Psoas muscle (tissue), 8 donors: ENCODE results near the gene ODAD3. TPM values are rescaled to one million over a fixed set of nuclear protein-coding genes. Genes with fewer than 3 reads are reported as not detected.
"Not testable (repeated sequence)": the region's sequence is repeated elsewhere in the genome, so short reads cannot be mapped to it uniquely, and the experiment has no call there.

ENCODE experiments used
- ATAC-seq, 4 donors: fragments of 200-7000 bp; cut with Tn5 transposase; one replicate each; pipeline ENCODE4 v1.9.1; 2020; ENCODE audit warnings: moderate library complexity in 3 of 4, mild to moderate bottlenecking in 2 of 4
- DNase-seq, 2 donors: peaks; one replicate each; pipeline ENCODE4 v3.0.0-alpha.2; 2020
- H3K27ac ChIP-seq: fragments of 200-600 bp; one replicate; pipeline ENCODE4 v1.8.0; 2022
- H3K27me3 ChIP-seq, 3 donors: fragments of 200-600 bp in 1 of 3; one replicate each; pipeline versions ENCODE4 v1.6.1 to v1.8.0; 2013 to 2022; ENCODE audit warnings: low read length in 2 of 3, mild to moderate bottlenecking in 2 of 3, moderate library complexity in 1 of 3; ENCODE audit not compliant: insufficient read depth in 3 of 3
- H3K36me3 ChIP-seq, 2 donors: fragments of 200-600 bp in 1 of 2; one replicate each; pipeline versions ENCODE4 v1.6.1 to v1.8.0; 2013 to 2022; ENCODE audit warnings: low read depth in 1 of 2, mild to moderate bottlenecking in 1 of 2, moderate library complexity in 1 of 2; ENCODE audit not compliant: insufficient read depth in 1 of 2
- H3K4me1 ChIP-seq: fragments of 200-600 bp; one replicate; pipeline ENCODE4 v1.8.0; 2022
- H3K4me3 ChIP-seq: fragments of 200-600 bp; one replicate; pipeline ENCODE4 v1.8.0; 2022; ENCODE audit warnings: mild to moderate bottlenecking
- H3K9me3 ChIP-seq: fragments of 200-600 bp; one replicate; pipeline ENCODE4 v1.8.0; 2022
- WGBS, 3 donors: extraction: QIAGEN DNeasy Blood & Tissue Kit; methylation state at CpG; one replicate each; pipeline versions ENCODE4 v1.1.6 to v1.1.7; 2013; 5-methylcytosine and 5-hydroxymethylcytosine counted together
- intact Hi-C, 2 donors: fragments of 100-400 bp; cut with DNase I; formaldehyde crosslinking; loops; one replicate each; pipeline versions ENCODE4 v1.11.0 to v1.14.2; 2022
- polyA plus RNA-seq, 3 donors: library from polyadenylated mRNA; stranded (reverse); fragments of 200-250 nt; gene quantifications; one replicate each; pipeline ENCODE4 v1.2.3, GENCODE V29; 2013
- total RNA-seq, 4 donors: library from RNA; stranded (reverse); fragmentation: NEBNext Ultra II Directional in 2 of 4; extraction: Animal tissue kit (Norgen Biotek cat#: 25700) in 2 of 4; gene quantifications; one replicate each; pipeline versions ENCODE4 v1.2.1 to v1.2.4, GENCODE V29; 2021 to 2023
- TF ChIP-seq, protein P1 (sequence below): fragments of 200-600 bp; IDR thresholded peaks from one replicate; pipeline ENCODE4 v1.8.0; 2022; ENCODE audit warnings: antibody characterized with exemption
- donor health status: healthy with polysubstance abuse.
- donor health status: DM: no; HTN: no; CAD: no; lungs with moderate emphysema.
- donor health status: Bipolar disorder and iron deficiency.
- donor health status: healthy.
- donor health status: DM: yes; HTN: yes; CAD: no.
- donor health status: DM: no; HTN: no; CAD: no.
- donor health status: DM: no; HTN: no; CAD: no.
- donor health status: DM: yes; HTN: yes; CAD: no.

The ODAD3 gene
- total and polyA plus RNA-seq, 7 donors, result 0.09 to 0.87 (median 0.17) TPM; not detected in 2

DNA sequence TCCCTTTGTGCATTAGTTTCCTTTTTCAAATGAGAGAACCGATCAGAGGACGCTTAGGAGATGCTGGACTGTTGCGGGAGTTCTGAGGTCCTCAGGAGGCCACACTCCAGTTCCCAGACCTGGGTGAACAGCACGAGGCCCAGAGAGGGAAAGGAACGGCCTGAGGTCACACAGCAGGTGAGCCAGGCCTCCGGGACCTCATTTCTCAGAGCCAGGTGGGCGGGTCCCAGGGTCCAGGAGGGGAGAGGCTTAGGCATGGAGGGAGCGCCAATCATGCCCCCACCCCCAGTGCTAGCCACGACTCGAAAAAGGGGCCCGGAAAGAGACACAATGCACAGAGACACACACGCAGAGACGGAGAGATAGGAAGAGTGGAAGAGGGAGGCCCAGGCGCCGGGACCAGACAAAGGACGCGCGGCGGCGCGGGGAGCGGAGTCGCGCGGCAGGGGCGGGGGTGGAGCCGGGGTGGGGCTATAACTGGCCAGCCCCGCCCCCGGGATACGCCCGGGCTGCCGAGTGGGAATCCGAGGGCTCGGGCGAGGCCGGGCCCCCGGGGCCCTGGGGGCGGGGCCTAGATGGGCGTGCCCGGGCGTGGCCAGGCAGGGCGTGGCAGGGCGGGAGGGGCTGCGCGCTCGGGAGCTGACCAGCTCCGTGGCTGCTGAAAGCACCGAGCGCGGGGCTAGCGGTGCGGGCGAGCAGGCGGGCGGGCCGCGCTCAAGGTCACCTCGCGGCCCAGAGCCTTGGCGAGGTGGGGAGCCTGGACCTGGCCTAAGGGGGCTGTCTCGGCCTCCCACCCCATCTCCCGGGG lies 44.4 kb upstream of the ODAD3 start:
- DNase-seq (peak in 1 of 2 donors; percentile 65), ATAC-seq (peak in 1 of 4 donors; percentile 15)
- no peaks in the 10 kb centered on the region for H3K9me3 ChIP-seq
- H3K4me1 ChIP-seq, result peaks cover 14% of the 10 kb centered on the region
- intact Hi-C loops, result no loop called here
- TF ChIP-seq, protein P1, sequence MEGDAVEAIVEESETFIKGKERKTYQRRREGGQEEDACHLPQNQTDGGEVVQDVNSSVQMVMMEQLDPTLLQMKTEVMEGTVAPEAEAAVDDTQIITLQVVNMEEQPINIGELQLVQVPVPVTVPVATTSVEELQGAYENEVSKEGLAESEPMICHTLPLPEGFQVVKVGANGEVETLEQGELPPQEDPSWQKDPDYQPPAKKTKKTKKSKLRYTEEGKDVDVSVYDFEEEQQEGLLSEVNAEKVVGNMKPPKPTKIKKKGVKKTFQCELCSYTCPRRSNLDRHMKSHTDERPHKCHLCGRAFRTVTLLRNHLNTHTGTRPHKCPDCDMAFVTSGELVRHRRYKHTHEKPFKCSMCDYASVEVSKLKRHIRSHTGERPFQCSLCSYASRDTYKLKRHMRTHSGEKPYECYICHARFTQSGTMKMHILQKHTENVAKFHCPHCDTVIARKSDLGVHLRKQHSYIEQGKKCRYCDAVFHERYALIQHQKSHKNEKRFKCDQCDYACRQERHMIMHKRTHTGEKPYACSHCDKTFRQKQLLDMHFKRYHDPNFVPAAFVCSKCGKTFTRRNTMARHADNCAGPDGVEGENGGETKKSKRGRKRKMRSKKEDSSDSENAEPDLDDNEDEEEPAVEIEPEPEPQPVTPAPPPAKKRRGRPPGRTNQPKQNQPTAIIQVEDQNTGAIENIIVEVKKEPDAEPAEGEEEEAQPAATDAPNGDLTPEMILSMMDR, result no peak
- no peak overlapping the region for H3K27ac ChIP-seq
- 13 to 25% (median 23%) methylated on average over 26 to 62 of the region's 62 CpGs for WGBS, 3 donors
- H3K27me3 ChIP-seq, result peaks cover 0 to 58% (median 19%) of the 10 kb centered on the region in 3 donors
- H3K36me3 ChIP-seq, result peaks cover 0 to 4% of the 10 kb centered on the region in 2 donors
- H3K4me3 ChIP-seq, result peak overlapping the region; percentile 44

- DNase-seq (no peak), ATAC-seq (no peak)
- peaks cover 0 to 54% (median 19%) of the 10 kb centered on the region in 3 donors for H3K27me3 ChIP-seq
- H3K4me3 ChIP-seq, result no peak overlapping the region
- H3K4me1 ChIP-seq, result peaks cover 14% of the 10 kb centered on the region
- H3K36me3 ChIP-seq, result no peaks in the 10 kb centered on the region
- TF ChIP-seq, protein P1, result no peak
- H3K27ac ChIP-seq, result no peak overlapping the region
- no peaks in the 10 kb centered on the region for H3K9me3 ChIP-seq
- 54 to 60% (median 58%) methylated on average over 19 of the region's 19 CpGs for WGBS, 3 donors
- intact Hi-C loops, result no loop called here
These were observed 43.5 kb upstream of the ODAD3 start for GRCh38 chr19:11478167-11479089.

DNA sequence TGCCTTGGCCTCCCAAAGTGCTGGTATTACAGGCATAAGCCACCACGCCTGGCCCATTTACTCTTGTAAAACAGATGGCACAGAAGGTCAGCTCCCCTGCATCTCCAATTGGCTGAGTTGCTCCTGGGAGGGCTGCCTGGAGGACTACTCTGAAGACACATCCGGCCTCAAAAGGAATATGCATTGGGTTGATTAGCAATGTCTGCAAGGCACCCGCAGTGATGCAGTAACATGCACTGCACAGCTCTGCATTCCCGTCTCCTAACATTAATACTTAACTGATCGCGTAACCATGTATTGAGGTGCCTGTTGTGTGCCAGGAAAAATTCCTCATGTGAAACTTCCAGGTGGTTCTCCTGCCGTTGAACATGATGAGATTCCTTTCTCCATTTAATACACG lies 40.9 kb upstream of the ODAD3 start:
- Histone ChIP-seq H3K4me3 (no peak overlapping the region), H3K9me3 (no peaks in the 10 kb centered on the region), H3K36me3 (no peaks in the 10 kb centered on the region), H3K4me1 (peaks cover 7% of the 10 kb centered on the region), H3K27ac (no peak overlapping the region), H3K27me3 (peaks cover 0 to 39% (median 11%) of the 10 kb centered on the region in 3 donors)
- DNase-seq, result no peak
- WGBS, 3 donors, result 65 to 70% (median 66%) methylated on average over 8 of the region's 8 CpGs
- intact Hi-C loops, result no loop called here
- ATAC-seq, result no peak
- TF ChIP-seq, protein P1, result no peak

DNA sequence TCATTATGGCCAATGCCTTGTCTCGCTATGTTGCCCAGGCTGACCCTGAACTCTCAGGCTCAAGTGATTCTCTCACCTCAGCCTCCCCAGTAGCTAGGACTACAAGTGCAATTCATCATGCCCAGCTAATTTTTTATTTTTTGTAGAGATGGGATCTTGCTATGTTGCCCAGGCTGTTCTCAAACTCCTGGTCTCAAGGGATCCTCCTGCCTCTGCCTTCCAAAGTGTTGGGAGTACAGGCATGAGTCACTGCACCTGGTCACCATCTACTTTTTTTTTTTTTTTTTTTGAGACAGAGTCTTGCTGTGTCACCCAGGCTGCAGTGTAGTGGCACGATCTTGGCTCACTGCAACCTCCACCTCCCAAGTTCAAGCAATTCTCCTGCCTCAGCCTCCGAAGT lies 40.4 kb upstream of the ODAD3 start:
- 90 to 94% (median 92%) methylated on average over 3 of the region's 3 CpGs for WGBS, 3 donors
- H3K4me3 ChIP-seq, H3K27ac ChIP-seq, DNase-seq, ATAC-seq, H3K36me3 ChIP-seq, H3K9me3 ChIP-seq, intact Hi-C loops, H3K4me1 ChIP-seq: not testable (repeated sequence)
- peaks cover 0 to 34% (median 11%) of the 10 kb centered on the region in 3 donors for H3K27me3 ChIP-seq

DNA sequence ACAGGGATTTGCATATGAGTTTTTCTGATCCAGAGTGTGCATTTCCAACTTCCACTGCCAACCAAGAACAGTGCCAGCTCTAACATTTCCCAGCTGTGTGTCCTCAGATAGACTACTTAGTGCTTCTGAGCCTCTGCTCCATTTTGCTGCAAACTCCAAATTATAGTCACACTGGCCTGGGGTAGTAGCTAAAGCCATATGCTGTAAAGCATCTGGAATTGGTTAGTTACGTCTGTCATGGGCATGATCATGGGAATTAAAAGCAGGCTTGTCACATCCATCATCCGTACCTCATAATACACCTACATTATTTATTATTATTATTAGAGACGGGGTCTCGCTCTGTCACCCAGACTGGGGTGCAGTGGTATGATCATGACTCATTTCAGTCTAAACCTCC lies 38.8 kb upstream of the ODAD3 start:
- Histone ChIP-seq H3K4me3 (no peak overlapping the region), H3K27ac (no peak overlapping the region), H3K4me1 (no peaks in the 10 kb centered on the region), H3K27me3 (peaks cover 0 to 18% (median 0%) of the 10 kb centered on the region in 3 donors), H3K36me3 (no peaks in the 10 kb centered on the region), H3K9me3 (no peaks in the 10 kb centered on the region)
- 32 to 35% (median 34%) methylated on average over 4 of the region's 4 CpGs for WGBS, 3 donors
- DNase-seq, result no peak
- ATAC-seq, result no peak
- TF ChIP-seq, protein P1, result no peak
- intact Hi-C loops, result no loop called here

- H3K27ac ChIP-seq, intact Hi-C loops, H3K4me3 ChIP-seq, DNase-seq, H3K4me1 ChIP-seq, ATAC-seq, H3K9me3 ChIP-seq, H3K36me3 ChIP-seq: not testable (repeated sequence)
- H3K27me3 ChIP-seq, result peaks cover 0 to 10% (median 0%) of the 10 kb centered on the region in 3 donors
- 34 to 49% (median 44%) methylated on average over 8 of the region's 8 CpGs for WGBS, 3 donors
These were observed 33.4 kb upstream of the ODAD3 start for GRCh38 chr19:11468266-11468845.
